DOHH2 (cell line): Measurements from ENCODE around the gene ERCC8.

ENCODE experiments used
- H3F3A ChIP-seq: fragments of 200-600 bp; sonication (generic), shearing (Covaris generic); 2 replicates; pipeline ENCODE4 v1.6.0; 2016; ENCODE audit warnings: antibody characterized with exemption, mild to moderate bottlenecking; ENCODE audit not compliant: control insufficient read depth, insufficient read depth
- H3K27ac ChIP-seq: fragments of 200-600 bp; sonication (generic); 2 replicates; pipeline ENCODE4 v1.5.1; 2014; ENCODE audit warnings: low read depth, mild to moderate bottlenecking, low read length, moderate library complexity
- H3K27me3 ChIP-seq: fragments of 200-600 bp; sonication (generic); 2 replicates; pipeline ENCODE4 v1.6.1; 2014; ENCODE audit warnings: mild to moderate bottlenecking, low read length, mixed read lengths; ENCODE audit not compliant: control insufficient read depth
- H3K36me3 ChIP-seq: fragments of 200-600 bp; sonication (generic); 2 replicates; pipeline ENCODE4 v1.6.1; 2014; ENCODE audit warnings: mild to moderate bottlenecking, low read length, moderate library complexity, mixed read lengths; ENCODE audit not compliant: control insufficient read depth
- H3K4me1 ChIP-seq: fragments of 200-600 bp; sonication (generic); 2 replicates; pipeline ENCODE4 v1.6.1; 2014; ENCODE audit warnings: mild to moderate bottlenecking, low read length, mixed read lengths; ENCODE audit not compliant: control insufficient read depth
- H3K4me2 ChIP-seq: fragments of 200-600 bp; sonication (generic); 2 replicates; pipeline ENCODE4 v1.6.0; 2014; ENCODE audit warnings: mild to moderate bottlenecking, low read length, moderate library complexity
- H3K4me3 ChIP-seq: fragments of 200-600 bp; sonication (generic); 2 replicates; pipeline ENCODE4 v1.5.1; 2014; ENCODE audit warnings: mild to moderate bottlenecking, low read length, mixed read lengths
- H3K79me2 ChIP-seq: fragments of 200-600 bp; sonication (generic); 2 replicates; pipeline ENCODE4 v1.6.1; 2014; ENCODE audit warnings: mild to moderate bottlenecking, low read length, mixed read lengths; ENCODE audit not compliant: control insufficient read depth
- H3K9me2 ChIP-seq: fragments of 200-600 bp; sonication (generic); replicated peaks from 2 replicates; pipeline ENCODE4 v1.6.1; 2014; ENCODE audit warnings: mild to moderate bottlenecking, low read length, mixed read lengths; ENCODE audit not compliant: control insufficient read depth
- H3K9me3 ChIP-seq: fragments of 200-600 bp; sonication (generic); 2 replicates; pipeline ENCODE4 v1.6.1; 2014; ENCODE audit warnings: antibody characterized with exemption, low read length, mixed read lengths; ENCODE audit not compliant: control insufficient read depth, insufficient read depth
- H4K20me1 ChIP-seq: fragments of 200-600 bp; sonication (generic); 2 replicates; pipeline ENCODE4 v1.6.0; 2014; ENCODE audit warnings: low read depth, mild to moderate bottlenecking, antibody characterized with exemption, low read length, moderate library complexity; ENCODE audit not compliant: control insufficient read depth, insufficient read depth
- CTCF ChIP-seq: fragments of 200-600 bp; sonication (generic); IDR thresholded peaks from one replicate; pipeline ENCODE4 v1.5.1; 2014; ENCODE audit warnings: antibody characterized with exemption, mild to moderate bottlenecking, low read depth, low read length; ENCODE audit not compliant: poor library complexity, severe bottlenecking
- EZH2phosphoT487 ChIP-seq: fragments of 200-600 bp; sonication (generic); IDR thresholded peaks from 2 replicates; pipeline ENCODE4 v1.6.1; 2017; ENCODE audit warnings: borderline replicate concordance, mild to moderate bottlenecking, antibody characterized with exemption, low read length, moderate library complexity, mixed read lengths

The ERCC8 gene

GRCh38 chr5:60852317-60852716, 92.6 kb downstream of the ERCC8 start:
- Histone ChIP-seq H4K20me1 (no peaks in the 10 kb centered on the region), H3K4me1 (no peaks in the 10 kb centered on the region), H3K79me2 (no peaks in the 10 kb centered on the region), H3K27me3 (0 out of 2 replicates have a peak, but pooled peaks cover 2% of the 10 kb centered on the region), H3K4me3 (no peak overlapping the region), H3K36me3 (no peaks in the 10 kb centered on the region), H3K4me2 (no peak overlapping the region), H3K27ac (no peak overlapping the region), H3F3A (no peaks in the 10 kb centered on the region), H3K9me2 (no peaks in the 10 kb centered on the region), H3K9me3 (no peaks in the 10 kb centered on the region)
- no peak for TF ChIP-seq CTCF

GRCh38 chr5:60851626-60852025, 93.2 kb downstream of the ERCC8 start:
- Histone ChIP-seq H3K9me3 (no peaks in the 10 kb centered on the region), H3K9me2 (no peaks in the 10 kb centered on the region), H3F3A (no peaks in the 10 kb centered on the region), H3K4me3 (no peak overlapping the region), H3K36me3 (no peaks in the 10 kb centered on the region), H3K27ac (no peak overlapping the region), H3K27me3 (peaks cover 2% of the 10 kb centered on the region; the same call in 1 of the 2 replicates), H3K4me1 (no peaks in the 10 kb centered on the region), H3K79me2 (no peaks in the 10 kb centered on the region), H4K20me1 (no peaks in the 10 kb centered on the region), H3K4me2 (no peak overlapping the region)
- TF ChIP-seq EZH2phosphoT487: no peak
- TF ChIP-seq CTCF: no peak

GRCh38 chr5:60846298-60846697, 98.6 kb downstream of the ERCC8 start:
- Histone ChIP-seq H3K27ac (no peak overlapping the region), H3K9me3 (no peaks in the 10 kb centered on the region), H3K4me1 (peaks cover 4% of the 10 kb centered on the region), H3K9me2 (no peaks in the 10 kb centered on the region), H3F3A (no peaks in the 10 kb centered on the region), H3K27me3 (peaks cover 32% of the 10 kb centered on the region), H3K4me2 (no peak overlapping the region), H3K79me2 (no peaks in the 10 kb centered on the region), H3K36me3 (no peaks in the 10 kb centered on the region), H3K4me3 (no peak overlapping the region), H4K20me1 (no peaks in the 10 kb centered on the region)
- TF ChIP-seq CTCF (no peak), EZH2phosphoT487 (no peak)
